ENCODE data around the gene CALML4. TPM values are rescaled to one million over a fixed set of nuclear protein-coding genes. Genes with fewer than 3 reads are reported as not detected.
A peak's percentile ranks its signal among the peaks of the same experiment; 100 is the strongest.

CALML4 gene
- total RNA-seq, 4 donors from 2014 or later: 16.8 to 77.8 (median 48.9) TPM

- Histone ChIP-seq H3K4me3 (no peak overlapping the region), H3K27ac (peak overlapping the region in 2 of 4 donors; percentile 20 to 70), H3K9me3 (no peaks in the 10 kb centered on the region), H3K36me3 (peaks cover 0 to 3% of the 10 kb centered on the region in 2 donors), H3K27me3 (no peaks in the 10 kb centered on the region), H3K4me1 (peaks cover 0 to 49% (median 23%) of the 10 kb centered on the region in 3 donors)
- TF ChIP-seq POLR2A (IDR thresholded peaks at IDR 0.05) (no peak), EP300 (IDR thresholded peaks at IDR 0.05) (no peak), POLR2AphosphoS5 (IDR thresholded peaks at IDR 0.05) (no peak)
- TF ChIP-seq, protein P1, sequence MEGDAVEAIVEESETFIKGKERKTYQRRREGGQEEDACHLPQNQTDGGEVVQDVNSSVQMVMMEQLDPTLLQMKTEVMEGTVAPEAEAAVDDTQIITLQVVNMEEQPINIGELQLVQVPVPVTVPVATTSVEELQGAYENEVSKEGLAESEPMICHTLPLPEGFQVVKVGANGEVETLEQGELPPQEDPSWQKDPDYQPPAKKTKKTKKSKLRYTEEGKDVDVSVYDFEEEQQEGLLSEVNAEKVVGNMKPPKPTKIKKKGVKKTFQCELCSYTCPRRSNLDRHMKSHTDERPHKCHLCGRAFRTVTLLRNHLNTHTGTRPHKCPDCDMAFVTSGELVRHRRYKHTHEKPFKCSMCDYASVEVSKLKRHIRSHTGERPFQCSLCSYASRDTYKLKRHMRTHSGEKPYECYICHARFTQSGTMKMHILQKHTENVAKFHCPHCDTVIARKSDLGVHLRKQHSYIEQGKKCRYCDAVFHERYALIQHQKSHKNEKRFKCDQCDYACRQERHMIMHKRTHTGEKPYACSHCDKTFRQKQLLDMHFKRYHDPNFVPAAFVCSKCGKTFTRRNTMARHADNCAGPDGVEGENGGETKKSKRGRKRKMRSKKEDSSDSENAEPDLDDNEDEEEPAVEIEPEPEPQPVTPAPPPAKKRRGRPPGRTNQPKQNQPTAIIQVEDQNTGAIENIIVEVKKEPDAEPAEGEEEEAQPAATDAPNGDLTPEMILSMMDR (IDR thresholded peaks at IDR 0.05): no peak
- no peak for ATAC-seq
- WGBS, 2 donors (ENCODE audit: low coverage in 1 of 2): 70 to 72% methylated on average over 9 to 10 of the region's 11 CpGs
Measured at GRCh38 chr15:68199340-68199739, 5.8 kb downstream of the CALML4 start.

GRCh38 chr15:68197661-68198437, 7.3 kb downstream of the CALML4 start:
- 85 to 100% methylated on average over 1 to 2 of the region's 11 CpGs for WGBS, 2 donors (ENCODE audit: low coverage in 1 of 2)
- TF ChIP-seq POLR2A (IDR thresholded peaks at IDR 0.05) (no peak), EP300 (IDR thresholded peaks at IDR 0.05) (no peak)
- TF ChIP-seq, protein P1 (IDR thresholded peaks at IDR 0.05): no peak
- H3K4me1 ChIP-seq: peaks cover 0 to 45% (median 15%) of the 10 kb centered on the region in 3 donors
- ATAC-seq: no peak
- no peak overlapping the region for H3K4me3 ChIP-seq
- H3K36me3 ChIP-seq: peaks cover 0 to 14% of the 10 kb centered on the region in 2 donors
- H3K27me3 ChIP-seq: no peaks in the 10 kb centered on the region
- H3K27ac ChIP-seq: peak overlapping the region in 2 of 4 donors; percentile 3 to 72
- no peaks in the 10 kb centered on the region for H3K9me3 ChIP-seq

DNA sequence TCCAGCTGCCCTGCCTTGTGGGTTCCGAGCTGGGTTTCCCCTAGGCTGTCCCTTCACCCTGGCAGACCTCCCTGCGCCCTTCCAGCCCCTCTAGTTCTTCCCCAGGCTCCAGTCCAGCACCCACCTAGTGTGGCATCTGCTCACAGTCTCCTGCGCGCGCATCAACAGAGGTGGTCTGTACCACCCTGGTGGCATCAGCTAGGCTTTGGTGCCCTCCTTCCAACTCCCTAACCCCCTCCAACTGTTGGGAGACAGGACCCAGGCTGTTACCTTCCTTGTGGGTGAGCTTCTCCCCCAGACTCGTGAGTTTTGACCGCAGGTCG, 8.0 kb downstream of the CALML4 start:
- Histone ChIP-seq H3K27ac (peak overlapping the region in 3 of 4 donors; percentile 57 to 72 (median 58)), H3K36me3 (peaks cover 0 to 20% of the 10 kb centered on the region in 2 donors), H3K27me3 (no peaks in the 10 kb centered on the region), H3K4me1 (peaks cover 0 to 52% (median 15%) of the 10 kb centered on the region in 3 donors), H3K4me3 (no peak overlapping the region), H3K9me3 (no peaks in the 10 kb centered on the region)
- 98 to 100% methylated on average over 2 to 6 of the region's 8 CpGs for WGBS, 2 donors (ENCODE audit: low coverage in 1 of 2)
- ATAC-seq: no peak
- no peak for TF ChIP-seq POLR2AphosphoS5 (IDR thresholded peaks at IDR 0.05)
- no peak for TF ChIP-seq POLR2A (IDR thresholded peaks at IDR 0.05)
- TF ChIP-seq, protein P1 (IDR thresholded peaks at IDR 0.05): no peak
- TF ChIP-seq EP300 (IDR thresholded peaks at IDR 0.05): no peak

DNA sequence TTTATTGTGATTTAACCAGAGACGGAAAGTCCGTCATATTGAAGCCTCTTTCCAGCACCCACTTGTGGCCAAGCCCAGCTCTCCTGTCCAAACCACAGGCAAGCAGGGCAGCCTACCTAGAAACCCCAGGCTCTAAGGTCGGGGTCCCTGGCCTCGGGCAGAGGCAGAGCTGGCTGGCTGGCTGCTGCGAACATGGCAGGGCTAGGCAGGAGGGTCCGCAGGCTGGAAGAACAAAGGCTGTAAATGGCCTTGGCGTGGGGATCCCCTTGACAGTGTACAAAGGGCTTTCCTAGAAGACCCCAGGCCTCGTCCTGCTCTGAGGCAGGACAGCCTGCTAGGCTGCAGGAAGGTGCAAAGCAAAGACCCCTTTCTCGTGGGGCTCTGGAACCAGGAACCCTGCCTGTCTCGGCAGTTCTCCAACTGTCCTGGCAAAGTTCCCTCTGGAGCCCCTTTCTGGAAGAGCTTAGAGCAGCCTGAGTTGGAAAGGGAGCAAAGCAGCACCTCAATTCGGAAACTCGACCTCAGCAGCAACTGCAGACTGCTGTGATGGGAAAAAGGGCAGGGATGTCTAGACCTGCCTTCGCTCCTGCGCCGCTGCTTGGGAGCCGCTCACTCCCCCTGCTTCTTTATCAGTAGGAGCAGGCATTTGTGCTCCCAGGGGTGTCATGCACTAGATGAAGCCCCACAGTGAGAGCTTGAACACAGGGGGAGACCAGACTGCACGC, 8.5 kb downstream of the CALML4 start:
- ATAC-seq: no peak
- Histone ChIP-seq H3K9me3 (no peaks in the 10 kb centered on the region), H3K27ac (peak overlapping the region in 3 of 4 donors; percentile 57 to 72 (median 58)), H3K36me3 (peaks cover 0 to 25% of the 10 kb centered on the region in 2 donors), H3K4me3 (no peak overlapping the region), H3K27me3 (no peaks in the 10 kb centered on the region), H3K4me1 (peaks cover 0 to 53% (median 17%) of the 10 kb centered on the region in 3 donors)
- WGBS, 2 donors (ENCODE audit: low coverage in 1 of 2): 80 to 88% methylated on average over 1 to 6 of the region's 17 CpGs
- no peak for TF ChIP-seq POLR2A (IDR thresholded peaks at IDR 0.05)
- TF ChIP-seq, protein P1 (IDR thresholded peaks at IDR 0.05): no peak

Measured in gastroesophageal sphincter (tissue), 4 donors.